Retinal pigment epithelial cell (primary cell): ENCODE results near the gene EVL.

Experiments used
- DNase-seq: peaks from one replicate; pipeline ENCODE4 v3.0.0-alpha.2; 2010; ENCODE audit warnings: low read depth
- H3K4me3 ChIP-seq: 2 replicates; pipeline ENCODE4 v1.5.1; 2011; ENCODE audit warnings: mild to moderate bottlenecking, low read length, control low read depth, moderate library complexity
- TF ChIP-seq, protein P1 (sequence below): conservative IDR thresholded peaks from 2 replicates; pipeline ENCODE4 v1.5.1; 2011; ENCODE audit warnings: low read depth, low read length, control low read depth, inconsistent platforms

EVL gene

GRCh38 chr14:100108840-100109593, 43.8 kb downstream of the EVL start:
- DNase-seq, result no peak

GRCh38 chr14:100109594-100109955, 44.4 kb downstream of the EVL start:
- DNase-seq, result no peak
- no peak overlapping the region for H3K4me3 ChIP-seq
- TF ChIP-seq, protein P1, sequence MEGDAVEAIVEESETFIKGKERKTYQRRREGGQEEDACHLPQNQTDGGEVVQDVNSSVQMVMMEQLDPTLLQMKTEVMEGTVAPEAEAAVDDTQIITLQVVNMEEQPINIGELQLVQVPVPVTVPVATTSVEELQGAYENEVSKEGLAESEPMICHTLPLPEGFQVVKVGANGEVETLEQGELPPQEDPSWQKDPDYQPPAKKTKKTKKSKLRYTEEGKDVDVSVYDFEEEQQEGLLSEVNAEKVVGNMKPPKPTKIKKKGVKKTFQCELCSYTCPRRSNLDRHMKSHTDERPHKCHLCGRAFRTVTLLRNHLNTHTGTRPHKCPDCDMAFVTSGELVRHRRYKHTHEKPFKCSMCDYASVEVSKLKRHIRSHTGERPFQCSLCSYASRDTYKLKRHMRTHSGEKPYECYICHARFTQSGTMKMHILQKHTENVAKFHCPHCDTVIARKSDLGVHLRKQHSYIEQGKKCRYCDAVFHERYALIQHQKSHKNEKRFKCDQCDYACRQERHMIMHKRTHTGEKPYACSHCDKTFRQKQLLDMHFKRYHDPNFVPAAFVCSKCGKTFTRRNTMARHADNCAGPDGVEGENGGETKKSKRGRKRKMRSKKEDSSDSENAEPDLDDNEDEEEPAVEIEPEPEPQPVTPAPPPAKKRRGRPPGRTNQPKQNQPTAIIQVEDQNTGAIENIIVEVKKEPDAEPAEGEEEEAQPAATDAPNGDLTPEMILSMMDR, result no peak

More at GRCh38 chr14:100108840-100109593, 43.8 kb downstream of the EVL start:
- no peak overlapping the region for H3K4me3 ChIP-seq
- TF ChIP-seq, protein P1, result no peak

GRCh38 chr14:100110816-100111215, 45.6 kb downstream of the EVL start:
- no peak for DNase-seq
- no peak overlapping the region for H3K4me3 ChIP-seq
- TF ChIP-seq, protein P1, result no peak

- TF ChIP-seq, protein P1, result no peak
- no peak for DNase-seq
- H3K4me3 ChIP-seq, result no peak overlapping the region
Measured at GRCh38 chr14:100111931-100112704, 46.9 kb downstream of the EVL start.

DNA sequence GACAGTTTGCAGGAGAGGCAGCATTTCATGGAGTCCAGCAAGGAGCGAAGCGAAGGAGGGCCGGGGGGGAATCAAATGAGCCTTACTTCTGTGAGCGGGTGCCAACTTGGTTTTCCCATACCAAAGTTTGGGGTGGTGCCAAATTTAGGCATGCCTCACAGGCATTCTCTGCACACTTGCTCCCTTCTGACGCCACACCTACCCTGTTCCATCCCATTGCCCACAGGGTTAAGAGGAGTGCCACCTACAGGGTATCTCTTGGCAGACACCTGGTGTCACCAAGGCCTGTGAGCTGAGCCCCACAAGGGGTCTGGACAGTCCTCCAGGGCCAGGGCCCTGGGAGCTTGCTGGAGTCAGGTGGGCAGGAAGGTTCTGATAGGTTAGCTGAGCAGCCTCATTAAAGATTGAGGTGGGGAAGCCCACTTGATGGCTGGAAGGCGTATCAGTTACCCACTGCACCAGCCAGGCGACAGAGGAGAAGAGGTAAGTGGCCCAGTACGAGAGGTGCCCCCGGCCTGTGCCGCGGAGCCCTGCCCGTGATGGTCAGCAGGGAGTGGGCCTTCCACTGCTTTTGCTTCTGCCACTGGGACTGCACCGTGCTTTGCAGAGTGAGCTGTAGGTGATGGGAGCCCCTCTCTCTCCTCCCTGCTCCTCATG, 49.0 kb downstream of the EVL start:
- TF ChIP-seq, protein P1, result no peak
- no peak overlapping the region for H3K4me3 ChIP-seq
- DNase-seq, result no peak

- TF ChIP-seq, protein P1, result no peak
- no peak overlapping the region for H3K4me3 ChIP-seq
- DNase-seq, result no peak
Measured at GRCh38 chr14:100115236-100115635, 50.0 kb downstream of the EVL start.
